SK-N-SH treated with all-trans-retinoic acid at 6 μM for 48 hours (cell line): ENCODE measurements around the gene ZNF362.

ENCODE experiments used
- ATAC-seq: fragments of 200-7000 bp; cut with Tn5 transposase; 3 replicates; pipeline ENCODE4 v1.9.1; 2020; ENCODE audit warnings: mild to moderate bottlenecking, moderate library complexity
- ARNTL ChIP-seq: fragments of 450-650 bp; formaldehyde crosslinking; IDR thresholded peaks from 2 replicates; pipeline ENCODE4 v1.5.0; 2020; ENCODE audit warnings: low read depth, mild to moderate bottlenecking, moderate library complexity, borderline replicate concordance
- BACH2 ChIP-seq: fragments of 250-450 bp; sonication (Bioruptor Pico); IDR thresholded peaks from 2 replicates; pipeline ENCODE4 v1.9.0; 2021; ENCODE audit warnings: mild to moderate bottlenecking, borderline replicate concordance
- CSDC2 ChIP-seq: fragments of 250-450 bp; sonication (Bioruptor Pico); IDR thresholded peaks from 2 replicates; pipeline ENCODE4 v1.5.0; 2020; ENCODE audit warnings: mild to moderate bottlenecking, moderate library complexity
- GLIS3 ChIP-seq: fragments of 250-450 bp; sonication (Bioruptor Pico); IDR thresholded peaks from 2 replicates; pipeline ENCODE4 v1.5.0; 2020; ENCODE audit warnings: mild to moderate bottlenecking, moderate library complexity
- ISL1 ChIP-seq: fragments of 250-450 bp; sonication (Bioruptor Pico); IDR thresholded peaks from 2 replicates; pipeline ENCODE4 v2.1.2; 2022; ENCODE audit warnings: mild to moderate bottlenecking, moderate library complexity
- OSR1 ChIP-seq: fragments of 250-450 bp; sonication (Bioruptor Pico); IDR thresholded peaks from 2 replicates; pipeline ENCODE4 v1.8.0; 2022; ENCODE audit warnings: moderate library complexity, mild to moderate bottlenecking, inconsistent platforms
- PATZ1 ChIP-seq: fragments of 250-450 bp; sonication (Bioruptor Pico); IDR thresholded peaks from 2 replicates; pipeline ENCODE4 v1.8.0; 2020; ENCODE audit warnings: mild to moderate bottlenecking, moderate library complexity, borderline replicate concordance
- POU6F1 ChIP-seq: fragments of 250-450 bp; sonication (Bioruptor Pico); IDR thresholded peaks from 2 replicates; pipeline ENCODE4 v1.8.0; 2021; ENCODE audit warnings: low read depth, mild to moderate bottlenecking, moderate library complexity, borderline replicate concordance
- PPARA ChIP-seq: fragments of 250-450 bp; sonication (Bioruptor Pico); IDR thresholded peaks from 2 replicates; pipeline ENCODE4 v1.5.0; 2020; ENCODE audit warnings: mild to moderate bottlenecking, borderline replicate concordance
- SNAI2 ChIP-seq: fragments of 250-450 bp; sonication (Bioruptor Pico); IDR thresholded peaks from 2 replicates; pipeline ENCODE4 v1.5.0; 2020; ENCODE audit warnings: mild to moderate bottlenecking, moderate library complexity
- TCF4 ChIP-seq: fragments of 250-450 bp; sonication (Bioruptor Pico); IDR thresholded peaks from 2 replicates; pipeline ENCODE4 v1.8.0; 2021; ENCODE audit warnings: mild to moderate bottlenecking, moderate library complexity, borderline replicate concordance
- TOX ChIP-seq: fragments of 250-450 bp; sonication (Bioruptor Pico); IDR thresholded peaks from 2 replicates; pipeline ENCODE4 v1.8.0; 2021; ENCODE audit warnings: mild to moderate bottlenecking, moderate library complexity, borderline replicate concordance
- TSHZ2 ChIP-seq: fragments of 250-450 bp; sonication (Bioruptor Pico); IDR thresholded peaks from 2 replicates; pipeline ENCODE4 v1.5.0; 2020; ENCODE audit warnings: mild to moderate bottlenecking, moderate library complexity
- ZC3H10 ChIP-seq: fragments of 250-450 bp; sonication (Bioruptor Pico); IDR thresholded peaks from 2 replicates; pipeline ENCODE4 v1.5.1; 2021; ENCODE audit warnings: mild to moderate bottlenecking, moderate library complexity
- ZFP3 ChIP-seq: fragments of 250-450 bp; sonication (Bioruptor Pico); IDR thresholded peaks from 2 replicates; pipeline ENCODE4 v1.5.0; 2020; ENCODE audit warnings: mild to moderate bottlenecking, moderate library complexity
- ZFP30 ChIP-seq: fragments of 450-650 bp; formaldehyde crosslinking; IDR thresholded peaks from 2 replicates; pipeline ENCODE4 v1.5.0; 2022; ENCODE audit warnings: mild to moderate bottlenecking, moderate library complexity
- ZNF565 ChIP-seq: fragments of 450-650 bp; formaldehyde crosslinking; conservative IDR thresholded peaks from 2 replicates; pipeline ENCODE4 v1.5.0; 2020; ENCODE audit warnings: low read depth, mild to moderate bottlenecking, moderate library complexity
- ZNF8 ChIP-seq: fragments of 450-650 bp; formaldehyde crosslinking; IDR thresholded peaks from 2 replicates; pipeline ENCODE4 v1.5.0; 2020; ENCODE audit warnings: mild to moderate bottlenecking, moderate library complexity
- TF ChIP-seq, protein P1 (sequence below): fragments of 250-450 bp; sonication (Bioruptor Pico); IDR thresholded peaks from 2 replicates; pipeline ENCODE4 v1.5.1; 2020; ENCODE audit warnings: low read depth, mild to moderate bottlenecking, moderate library complexity
- TF ChIP-seq, protein P2 (sequence below): fragments of 250-450 bp; sonication (Bioruptor Pico); IDR thresholded peaks from 2 replicates; pipeline ENCODE4 v1.5.1; 2021; ENCODE audit warnings: mild to moderate bottlenecking, moderate library complexity

The ZNF362 gene

DNA sequence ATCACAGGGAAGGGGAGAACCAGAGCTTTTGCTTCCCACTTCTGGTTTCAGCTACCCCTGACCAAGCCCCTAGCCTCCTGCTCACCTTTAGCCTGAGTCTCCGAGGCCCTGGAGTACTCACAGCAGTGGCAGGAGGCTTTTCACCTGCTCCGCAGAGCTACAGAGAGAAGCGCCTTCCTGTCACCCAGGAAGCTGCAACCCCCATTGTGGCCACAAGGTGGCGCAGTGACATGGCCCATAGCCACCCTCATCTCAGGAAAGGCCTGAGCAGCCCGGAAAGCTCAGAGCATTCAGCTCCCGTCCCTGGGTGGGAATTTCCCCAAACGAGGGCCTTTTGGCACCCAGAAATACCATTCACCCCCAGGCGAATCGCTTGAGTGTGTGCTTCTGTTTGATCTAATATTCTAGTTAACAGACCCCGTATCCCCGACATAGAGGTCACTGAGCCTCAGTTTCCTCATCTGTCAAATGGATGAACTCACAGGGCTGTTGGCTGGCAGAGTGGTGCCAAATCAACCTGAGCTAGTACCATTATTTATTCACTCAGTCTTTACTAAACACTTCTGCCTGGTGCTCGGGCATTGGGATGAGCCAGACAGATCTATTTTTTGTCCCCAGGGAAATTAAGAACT lies 39.3 kb downstream of the ZNF362 start (continued):
- no peak for TF ChIP-seq ZNF8 (CRISPR knock-in tag)
- no peak for TF ChIP-seq ZFP3 (CRISPR knock-in tag)
- no peak for TF ChIP-seq ISL1 (CRISPR knock-in tag)
- TF ChIP-seq OSR1 (CRISPR knock-in tag), result no peak
- TF ChIP-seq ARNTL (CRISPR knock-in tag), result no peak
- TF ChIP-seq, all 23 proteins: peak for 0

- TF ChIP-seq TOX (CRISPR knock-in tag) (no peak), ZFP3 (CRISPR knock-in tag) (no peak), PATZ1 (no peak), TSHZ2 (no peak), ZNF8 (CRISPR knock-in tag) (no peak), SNAI2 (CRISPR knock-in tag) (no peak), PPARA (CRISPR knock-in tag) (no peak), BACH2 (CRISPR knock-in tag) (no peak), ISL1 (CRISPR knock-in tag) (no peak), POU6F1 (CRISPR knock-in tag) (no peak), ARNTL (CRISPR knock-in tag) (no peak), ZFP30 (CRISPR knock-in tag) (no peak), TCF4 (CRISPR knock-in tag) (no peak)
- TF ChIP-seq, protein P1, sequence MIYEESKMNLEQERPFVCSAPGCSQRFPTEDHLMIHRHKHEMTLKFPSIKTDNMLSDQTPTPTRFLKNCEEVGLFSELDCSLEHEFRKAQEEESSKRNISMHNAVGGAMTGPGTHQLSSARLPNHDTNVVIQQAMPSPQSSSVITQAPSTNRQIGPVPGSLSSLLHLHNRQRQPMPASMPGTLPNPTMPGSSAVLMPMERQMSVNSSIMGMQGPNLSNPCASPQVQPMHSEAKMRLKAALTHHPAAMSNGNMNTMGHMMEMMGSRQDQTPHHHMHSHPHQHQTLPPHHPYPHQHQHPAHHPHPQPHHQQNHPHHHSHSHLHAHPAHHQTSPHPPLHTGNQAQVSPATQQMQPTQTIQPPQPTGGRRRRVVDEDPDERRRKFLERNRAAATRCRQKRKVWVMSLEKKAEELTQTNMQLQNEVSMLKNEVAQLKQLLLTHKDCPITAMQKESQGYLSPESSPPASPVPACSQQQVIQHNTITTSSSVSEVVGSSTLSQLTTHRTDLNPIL (CRISPR knock-in tag), result no peak
- no peak for ATAC-seq
These were observed 39.8 kb downstream of the ZNF362 start for GRCh38 chr1:33296082-33296458.

GRCh38 chr1:33296824-33297223 lies 40.5 kb downstream of the ZNF362 start:
- TF ChIP-seq, protein P2, sequence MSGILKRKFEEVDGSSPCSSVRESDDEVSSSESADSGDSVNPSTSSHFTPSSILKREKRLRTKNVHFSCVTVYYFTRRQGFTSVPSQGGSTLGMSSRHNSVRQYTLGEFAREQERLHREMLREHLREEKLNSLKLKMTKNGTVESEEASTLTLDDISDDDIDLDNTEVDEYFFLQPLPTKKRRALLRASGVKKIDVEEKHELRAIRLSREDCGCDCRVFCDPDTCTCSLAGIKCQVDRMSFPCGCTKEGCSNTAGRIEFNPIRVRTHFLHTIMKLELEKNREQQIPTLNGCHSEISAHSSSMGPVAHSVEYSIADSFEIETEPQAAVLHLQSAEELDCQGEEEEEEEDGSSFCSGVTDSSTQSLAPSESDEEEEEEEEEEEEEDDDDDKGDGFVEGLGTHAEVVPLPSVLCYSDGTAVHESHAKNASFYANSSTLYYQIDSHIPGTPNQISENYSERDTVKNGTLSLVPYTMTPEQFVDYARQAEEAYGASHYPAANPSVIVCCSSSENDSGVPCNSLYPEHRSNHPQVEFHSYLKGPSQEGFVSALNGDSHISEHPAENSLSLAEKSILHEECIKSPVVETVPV, result no peak
- no peak for TF ChIP-seq PPARA (CRISPR knock-in tag)
- TF ChIP-seq ZC3H10 (CRISPR knock-in tag), result no peak
- no peak for TF ChIP-seq GLIS3
- TF ChIP-seq ISL1 (CRISPR knock-in tag), result no peak
- TF ChIP-seq CSDC2 (CRISPR knock-in tag), result no peak
- no peak for TF ChIP-seq PATZ1
- TF ChIP-seq TSHZ2, result no peak
- TF ChIP-seq POU6F1 (CRISPR knock-in tag), result no peak
- TF ChIP-seq ZNF565, result no peak
- no peak for TF ChIP-seq ZNF8 (CRISPR knock-in tag)
- TF ChIP-seq, all 23 proteins: peak for 0
- no peak for ATAC-seq
